PC-3 (cell line): ENCODE measurements around the gene CDKN1A. TPM values are rescaled to one million over a fixed set of nuclear protein-coding genes. Genes with fewer than 3 reads are reported as not detected.

ENCODE experiments used
- ATAC-seq: fragments of 200-7000 bp; cut with Tn5 transposase; 2 replicates; pipeline ENCODE4 v1.9.1; 2020; ENCODE audit warnings: mild to moderate bottlenecking, moderate library complexity
- BruUV-seq: library from RNA; stranded (reverse); fragments of 400-500 nt; replicated peaks from 2 replicates; lab custom pipeline; 2021; lab: Mats Ljungman, UMichigan
- CTCF ChIA-PET: fragments of 300-600 bp; sonication (Branson Sonifier 250); formaldehyde crosslinking; loops from one replicate; lab custom pipeline; 2022; ENCODE audit warnings: antibody characterized with exemption; lab: Charles Lee
- POLR2A ChIA-PET: fragments of 300-600 bp; sonication (Branson Sonifier 250); formaldehyde crosslinking; loops from one replicate; lab custom pipeline; 2022; ENCODE audit warnings: antibody characterized with exemption; ENCODE audit not compliant: unreplicated experiment; lab: Charles Lee
- DNase-seq: peaks from one replicate; pipeline ENCODE4 v3.0.0-alpha.2; 2015
- H2AFZ ChIP-seq: fragments of 300-600 bp; sonication (generic); 2 replicates; pipeline ENCODE4 v1.6.0; 2016; ENCODE audit warnings: antibody characterized with exemption, low read length
- H3F3A ChIP-seq: fragments of 300-600 bp; sonication (generic); one replicate; pipeline ENCODE4 v1.6.0; 2017; ENCODE audit warnings: antibody characterized with exemption, low read length, control low read depth, mild to moderate bottlenecking; ENCODE audit not compliant: unreplicated experiment
- H3K27ac ChIP-seq: fragments of 300-600 bp; sonication (generic); 2 replicates; pipeline ENCODE4 v1.5.1; 2016; ENCODE audit warnings: mild to moderate bottlenecking, low read length
- H3K27me3 ChIP-seq: fragments of 300-600 bp; sonication (generic); 2 replicates; pipeline ENCODE4 v1.6.1; 2016; ENCODE audit warnings: low read length, mixed read lengths
- H3K36me3 ChIP-seq: fragments of 300-600 bp; sonication (generic); 2 replicates; pipeline ENCODE4 v1.6.1; 2016; ENCODE audit warnings: low read depth, mixed run types, low read length, mixed read lengths
- H3K4me1 ChIP-seq: fragments of 300-600 bp; sonication (generic); 2 replicates; pipeline ENCODE4 v1.5.1; 2016; ENCODE audit warnings: low read length; ENCODE audit not compliant: insufficient read depth
- H3K4me2 ChIP-seq: fragments of 300-600 bp; sonication (generic); 2 replicates; pipeline ENCODE4 v1.6.0; 2016; ENCODE audit warnings: low read length
- H3K4me3 ChIP-seq: fragments of 300-600 bp; sonication (generic); 2 replicates; pipeline ENCODE4 v1.5.1; 2016; ENCODE audit warnings: mild to moderate bottlenecking, low read length, mixed read lengths
- H3K79me2 ChIP-seq: fragments of 300-600 bp; sonication (generic); 2 replicates; pipeline ENCODE4 v1.6.1; 2017; ENCODE audit warnings: low read length, mixed read lengths
- H3K9ac ChIP-seq: fragments of 300-600 bp; sonication (generic); 2 replicates; pipeline ENCODE4 v1.6.0; 2016; ENCODE audit warnings: mild to moderate bottlenecking, low read length
- H3K9me2 ChIP-seq: fragments of 300-600 bp; sonication (generic); replicated peaks from 2 replicates; pipeline ENCODE4 v1.6.1; 2016; ENCODE audit warnings: mixed run types, low read length, mixed read lengths
- H3K9me3 ChIP-seq: fragments of 300-600 bp; sonication (generic); 2 replicates; pipeline ENCODE4 v1.6.1; 2016; ENCODE audit warnings: low read length, mixed read lengths
- H4K20me1 ChIP-seq: fragments of 300-600 bp; sonication (generic); 2 replicates; pipeline ENCODE4 v1.6.1; 2016; ENCODE audit warnings: low read length, mixed read lengths
- EZH2 ChIP-seq: fragments of 300-600 bp; sonication (generic); IDR thresholded peaks from one replicate; pipeline ENCODE4 v1.6.1; 2017; ENCODE audit warnings: antibody characterized with exemption, mild to moderate bottlenecking, low read length; ENCODE audit not compliant: unreplicated experiment
- EZH2phosphoT487 ChIP-seq: fragments of 300-600 bp; sonication (generic); IDR thresholded peaks from 2 replicates; pipeline ENCODE4 v1.6.1; 2018; ENCODE audit warnings: mild to moderate bottlenecking, antibody characterized with exemption, low read length, borderline replicate concordance
- intact Hi-C: fragments of 100-400 bp; cut with micrococcal nuclease; formaldehyde crosslinking; loops from 2 replicates; pipeline ENCODE4 v1.9.0; 2023
- total RNA-seq: library from RNA; depleted of rRNA; stranded (reverse); fragments of >200 nt; gene quantifications from 2 replicates; pipeline ENCODE4 v1.2.3, GENCODE V29; 2014
- TF ChIP-seq, protein P1 (sequence below): fragments of 300-600 bp; sonication (generic); conservative IDR thresholded peaks from 2 replicates; pipeline ENCODE4 v1.5.1; 2017; ENCODE audit warnings: antibody characterized with exemption, low read depth, mild to moderate bottlenecking, low read length

The CDKN1A gene
- total RNA-seq, 1 experiment from 2014 or later: 79.5 TPM

DNA sequence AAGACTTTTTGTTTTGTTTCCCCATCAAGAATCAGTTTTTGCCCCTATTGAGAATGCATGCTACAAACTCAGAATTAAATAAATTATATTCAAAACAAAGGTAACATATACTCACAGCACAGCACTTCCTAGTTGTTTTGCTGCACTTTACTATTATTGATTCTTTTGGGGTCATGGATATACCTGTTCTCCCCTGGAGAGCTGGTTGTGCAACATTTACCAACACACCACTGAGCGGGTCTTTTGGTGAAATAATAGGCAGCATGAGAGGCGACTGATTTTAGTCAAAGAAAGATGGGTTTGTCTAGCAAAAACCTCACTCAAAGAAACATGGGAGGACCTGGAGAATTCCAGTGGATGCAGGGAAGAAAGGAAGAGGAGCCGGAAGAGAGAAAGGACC is 39.9 kb upstream of the CDKN1A start:
- Histone ChIP-seq H3K4me2 (no peak overlapping the region), H3K4me1 (peaks cover 22% of the 10 kb centered on the region), H3F3A (no peaks in the 10 kb centered on the region), H3K36me3 (no peaks in the 10 kb centered on the region), H3K27me3 (no peaks in the 10 kb centered on the region), H3K79me2 (no peaks in the 10 kb centered on the region), H2AFZ (no peak overlapping the region), H3K27ac (no peak overlapping the region), H3K4me3 (no peak overlapping the region), H4K20me1 (no peaks in the 10 kb centered on the region), H3K9me3 (no peaks in the 10 kb centered on the region), H3K9ac (no peak overlapping the region), H3K9me2 (no peaks in the 10 kb centered on the region)
- ATAC-seq (no peak), DNase-seq (no peak)
- TF ChIP-seq EZH2phosphoT487: no peak
- no peak for TF ChIP-seq EZH2
- TF ChIP-seq, protein P1, sequence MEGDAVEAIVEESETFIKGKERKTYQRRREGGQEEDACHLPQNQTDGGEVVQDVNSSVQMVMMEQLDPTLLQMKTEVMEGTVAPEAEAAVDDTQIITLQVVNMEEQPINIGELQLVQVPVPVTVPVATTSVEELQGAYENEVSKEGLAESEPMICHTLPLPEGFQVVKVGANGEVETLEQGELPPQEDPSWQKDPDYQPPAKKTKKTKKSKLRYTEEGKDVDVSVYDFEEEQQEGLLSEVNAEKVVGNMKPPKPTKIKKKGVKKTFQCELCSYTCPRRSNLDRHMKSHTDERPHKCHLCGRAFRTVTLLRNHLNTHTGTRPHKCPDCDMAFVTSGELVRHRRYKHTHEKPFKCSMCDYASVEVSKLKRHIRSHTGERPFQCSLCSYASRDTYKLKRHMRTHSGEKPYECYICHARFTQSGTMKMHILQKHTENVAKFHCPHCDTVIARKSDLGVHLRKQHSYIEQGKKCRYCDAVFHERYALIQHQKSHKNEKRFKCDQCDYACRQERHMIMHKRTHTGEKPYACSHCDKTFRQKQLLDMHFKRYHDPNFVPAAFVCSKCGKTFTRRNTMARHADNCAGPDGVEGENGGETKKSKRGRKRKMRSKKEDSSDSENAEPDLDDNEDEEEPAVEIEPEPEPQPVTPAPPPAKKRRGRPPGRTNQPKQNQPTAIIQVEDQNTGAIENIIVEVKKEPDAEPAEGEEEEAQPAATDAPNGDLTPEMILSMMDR: no peak
- intact Hi-C loops: no loop called here
- no TSS peak for BruUV-seq
- ChIA-PET CTCF (no interaction called here), POLR2A (no interaction called here)

DNA sequence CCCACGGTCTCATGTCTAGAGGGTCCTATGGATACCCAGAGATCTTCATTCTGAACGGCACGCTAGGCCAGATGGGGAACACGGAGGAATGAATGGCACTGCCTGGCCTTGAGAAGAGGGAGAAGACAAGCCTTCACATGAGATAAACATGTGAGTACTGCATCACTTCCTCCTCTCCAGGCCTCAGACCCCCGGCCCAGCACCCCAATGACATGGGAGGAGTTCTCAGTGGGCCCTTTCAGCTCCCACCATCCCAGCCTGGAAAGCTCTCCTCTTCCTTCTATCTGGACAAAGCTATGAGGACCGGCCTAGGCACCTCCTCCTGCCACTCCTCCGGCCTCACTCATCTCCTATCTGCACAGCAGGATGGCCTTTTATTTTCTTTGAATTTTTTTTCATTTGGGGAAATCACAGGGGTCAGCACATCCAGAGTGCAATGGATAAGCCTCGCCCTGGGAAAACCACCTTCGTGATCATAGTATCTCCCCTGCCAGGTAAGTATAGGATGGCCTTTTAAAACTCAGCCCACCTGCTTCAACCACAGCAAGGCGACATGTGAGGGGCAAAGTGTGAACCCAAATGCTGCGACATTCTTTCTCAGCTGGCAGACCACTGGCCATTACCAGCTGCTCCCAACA is 39.2 kb upstream of the CDKN1A start:
- CTCF ChIA-PET: no interaction called here
- H3K27ac ChIP-seq: no peak overlapping the region
- no peak for DNase-seq
- no peaks in the 10 kb centered on the region for H3K9me3 ChIP-seq
- H4K20me1 ChIP-seq: no peaks in the 10 kb centered on the region
- intact Hi-C loops: no loop called here
- TF ChIP-seq EZH2 (no peak), EZH2phosphoT487 (no peak)
- TF ChIP-seq, protein P1: no peak
- BruUV-seq: no TSS peak
- no peak overlapping the region for H3K9ac ChIP-seq
- H3F3A ChIP-seq: no peaks in the 10 kb centered on the region
- no peaks in the 10 kb centered on the region for H3K79me2 ChIP-seq
- peaks cover 22% of the 10 kb centered on the region for H3K4me1 ChIP-seq
- H3K4me2 ChIP-seq: no peak overlapping the region
- no peaks in the 10 kb centered on the region for H3K9me2 ChIP-seq
- no peak overlapping the region for H3K4me3 ChIP-seq
- no peak overlapping the region for H2AFZ ChIP-seq
- POLR2A ChIA-PET: no interaction called here
- no peaks in the 10 kb centered on the region for H3K36me3 ChIP-seq
- no peaks in the 10 kb centered on the region for H3K27me3 ChIP-seq
- ATAC-seq: no peak

DNA sequence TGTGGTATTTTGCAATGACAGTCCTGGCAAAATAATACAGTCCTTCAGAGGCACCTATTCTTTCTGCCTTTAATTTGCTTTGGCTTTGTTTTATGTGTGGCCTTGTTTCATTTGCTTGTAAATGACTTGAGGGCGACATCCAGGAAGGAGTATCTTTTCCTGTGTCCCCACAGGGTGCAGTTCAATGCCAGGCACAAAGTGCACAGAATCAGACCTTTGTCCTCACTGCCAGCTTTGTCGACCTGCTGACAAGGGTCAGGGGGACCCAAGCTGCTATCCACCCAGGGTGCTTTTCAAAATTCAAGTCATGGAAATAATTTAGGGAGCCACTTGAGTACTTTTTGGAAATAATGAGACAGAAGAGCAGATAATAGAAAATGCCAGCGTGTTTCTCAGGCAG is 37.0 kb upstream of the CDKN1A start:
- intact Hi-C loops: no loop called here
- no peak for TF ChIP-seq EZH2phosphoT487
- no peak for TF ChIP-seq EZH2
- TF ChIP-seq, protein P1: no peak
- Histone ChIP-seq H2AFZ (no peak overlapping the region), H3K79me2 (no peaks in the 10 kb centered on the region), H3K4me2 (no peak overlapping the region), H3K9me3 (no peaks in the 10 kb centered on the region), H3K27me3 (no peaks in the 10 kb centered on the region), H3K27ac (no peak overlapping the region), H4K20me1 (no peaks in the 10 kb centered on the region), H3K4me1 (peaks cover 20% of the 10 kb centered on the region), H3K36me3 (no peaks in the 10 kb centered on the region), H3K9me2 (no peaks in the 10 kb centered on the region), H3K9ac (no peak overlapping the region), H3F3A (no peaks in the 10 kb centered on the region), H3K4me3 (no peak overlapping the region)
- ChIA-PET CTCF (no interaction called here), POLR2A (no interaction called here)
- no TSS peak for BruUV-seq
- ATAC-seq: no peak
- DNase-seq: no peak
